ENCODE measurements around the gene ZNF697. TPM values are rescaled to one million over a fixed set of nuclear protein-coding genes. Genes with fewer than 3 reads are reported as not detected.

Gene ZNF697
- total RNA-seq, 1 experiment from 2014 or later = 4.1 TPM

DNA sequence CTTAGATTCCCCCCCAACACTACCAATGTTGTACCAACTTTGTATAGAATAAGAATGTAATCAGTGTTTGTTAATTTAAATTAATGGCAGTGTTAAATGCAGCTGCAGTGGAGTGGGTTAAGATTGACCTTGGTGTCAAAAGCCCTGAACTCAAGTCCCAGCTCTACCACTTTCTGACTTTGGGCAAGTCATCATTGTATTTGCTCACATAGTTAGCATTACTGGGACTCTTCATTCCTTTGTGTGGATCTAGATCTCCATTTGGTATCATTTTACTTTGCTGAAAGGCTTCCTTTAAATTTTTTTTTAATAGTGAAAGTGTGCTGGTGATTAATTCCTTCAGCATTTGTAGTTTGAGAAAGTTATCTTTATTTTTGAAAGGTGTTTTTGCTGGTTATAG is 41.4 kb upstream of the ZNF697 start:
- BruUV-seq (replicated peaks) = no TSS peak
- intact Hi-C loops (cut with micrococcal nuclease; ENCODE audit: unreplicated experiment) = loop anchor here (5.0 kb wide), 1 partner anchor 42 kb away; the partner anchor contains the start of gene ZNF697
- H3F3A ChIP-seq (ENCODE audit: insufficient read depth, low read depth) = peaks cover 32% of the 10 kb centered on the region

DNA sequence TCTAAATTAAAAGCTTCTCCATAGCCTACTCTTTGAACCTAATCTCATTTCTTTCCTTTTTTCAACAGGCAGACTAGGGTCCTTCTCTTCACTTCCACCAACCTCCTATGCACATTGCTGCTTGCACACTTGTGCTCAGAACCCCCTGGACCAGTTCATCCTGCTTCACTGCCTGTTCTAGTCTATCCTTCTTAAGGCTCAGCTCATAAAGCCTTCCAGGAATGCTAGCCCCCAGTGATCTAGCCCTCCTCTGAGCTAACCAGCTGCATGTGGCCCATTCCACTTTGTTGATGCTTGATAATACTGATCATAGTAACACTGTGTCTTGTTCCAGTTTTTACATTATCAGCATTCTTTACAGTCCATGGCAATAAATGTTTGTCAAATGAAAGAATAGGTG is 40.7 kb upstream of the ZNF697 start:
- Histone ChIP-seq H3K4me3 (no peak overlapping the region), H4K20me1 (ENCODE audit: insufficient read depth) (peaks cover 4% of the 10 kb centered on the region; the same call in 1 of the 2 replicates), H3K27ac (no peak overlapping the region), H3K79me2 (ENCODE audit: low read depth) (no peaks in the 10 kb centered on the region), H3K27me3 (ENCODE audit: insufficient read depth, low read depth) (no peaks in the 10 kb centered on the region), H3K4me1 (replicated peaks; ENCODE audit: insufficient read depth) (peaks cover 47% of the 10 kb centered on the region), H3F3A (ENCODE audit: insufficient read depth, low read depth) (peaks cover 32% of the 10 kb centered on the region), H2AFZ (no peak overlapping the region), H3K9me2 (ENCODE audit: insufficient read depth) (no peaks in the 10 kb centered on the region), H3K4me2 (peak overlapping the region; percentile 76), H3K9me3 (ENCODE audit: insufficient read depth, low read depth) (no peaks in the 10 kb centered on the region), H3K36me3 (ENCODE audit: low read depth) (no peaks in the 10 kb centered on the region)
- no TSS peak for BruUV-seq (replicated peaks)
- DNase-seq = peak in 1 of 2 experiments; percentile 55
- POLR2A ChIA-PET (ENCODE audit: unreplicated experiment) = no interaction called here
- intact Hi-C loops (cut with micrococcal nuclease; ENCODE audit: unreplicated experiment) = loop anchor here (5.0 kb wide), 1 partner anchor 42 kb away; the partner anchor contains the start of gene ZNF697
- CTCF ChIA-PET = interaction anchor here (0.6 to 1.2 kb wide), 2 partner anchors 14 to 103 kb away, joined by 3 read pairs; no protein-coding TSS in a partner anchor
- no peak for TF ChIP-seq EZH2 (IDR thresholded peaks at IDR 0.05; ENCODE audit: low read depth)
- TF ChIP-seq, protein P1, sequence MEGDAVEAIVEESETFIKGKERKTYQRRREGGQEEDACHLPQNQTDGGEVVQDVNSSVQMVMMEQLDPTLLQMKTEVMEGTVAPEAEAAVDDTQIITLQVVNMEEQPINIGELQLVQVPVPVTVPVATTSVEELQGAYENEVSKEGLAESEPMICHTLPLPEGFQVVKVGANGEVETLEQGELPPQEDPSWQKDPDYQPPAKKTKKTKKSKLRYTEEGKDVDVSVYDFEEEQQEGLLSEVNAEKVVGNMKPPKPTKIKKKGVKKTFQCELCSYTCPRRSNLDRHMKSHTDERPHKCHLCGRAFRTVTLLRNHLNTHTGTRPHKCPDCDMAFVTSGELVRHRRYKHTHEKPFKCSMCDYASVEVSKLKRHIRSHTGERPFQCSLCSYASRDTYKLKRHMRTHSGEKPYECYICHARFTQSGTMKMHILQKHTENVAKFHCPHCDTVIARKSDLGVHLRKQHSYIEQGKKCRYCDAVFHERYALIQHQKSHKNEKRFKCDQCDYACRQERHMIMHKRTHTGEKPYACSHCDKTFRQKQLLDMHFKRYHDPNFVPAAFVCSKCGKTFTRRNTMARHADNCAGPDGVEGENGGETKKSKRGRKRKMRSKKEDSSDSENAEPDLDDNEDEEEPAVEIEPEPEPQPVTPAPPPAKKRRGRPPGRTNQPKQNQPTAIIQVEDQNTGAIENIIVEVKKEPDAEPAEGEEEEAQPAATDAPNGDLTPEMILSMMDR (conservative IDR thresholded peaks at IDR 0.05) = no peak

More for the DNA sequence above, 41.4 kb upstream of the ZNF697 start:
- ChIA-PET CTCF (interaction anchor here (1.2 kb wide), 1 partner anchor 15 kb away, joined by 3 read pairs; no protein-coding TSS in a partner anchor), POLR2A (ENCODE audit: unreplicated experiment) (no interaction called here)
- no peaks in the 10 kb centered on the region for H3K79me2 ChIP-seq (ENCODE audit: low read depth)
- peaks cover 4% of the 10 kb centered on the region; the same call in 1 of the 2 replicates for H4K20me1 ChIP-seq (ENCODE audit: insufficient read depth)
- H3K4me3 ChIP-seq = no peak overlapping the region
- no peak overlapping the region for H3K4me2 ChIP-seq
- peak in 1 of 2 experiments; percentile 34 for DNase-seq
- peaks cover 47% of the 10 kb centered on the region for H3K4me1 ChIP-seq (replicated peaks; ENCODE audit: insufficient read depth)
- H3K9me3 ChIP-seq (ENCODE audit: insufficient read depth, low read depth) = no peaks in the 10 kb centered on the region
- TF ChIP-seq, protein P1 (conservative IDR thresholded peaks at IDR 0.05) = no peak
- no peak for TF ChIP-seq EZH2 (IDR thresholded peaks at IDR 0.05; ENCODE audit: low read depth)
- no peak overlapping the region for H3K27ac ChIP-seq
- no peaks in the 10 kb centered on the region for H3K9me2 ChIP-seq (ENCODE audit: insufficient read depth)
- no peaks in the 10 kb centered on the region for H3K27me3 ChIP-seq (ENCODE audit: insufficient read depth, low read depth)
- no peaks in the 10 kb centered on the region for H3K36me3 ChIP-seq (ENCODE audit: low read depth)
- H2AFZ ChIP-seq = no peak overlapping the region

DNA sequence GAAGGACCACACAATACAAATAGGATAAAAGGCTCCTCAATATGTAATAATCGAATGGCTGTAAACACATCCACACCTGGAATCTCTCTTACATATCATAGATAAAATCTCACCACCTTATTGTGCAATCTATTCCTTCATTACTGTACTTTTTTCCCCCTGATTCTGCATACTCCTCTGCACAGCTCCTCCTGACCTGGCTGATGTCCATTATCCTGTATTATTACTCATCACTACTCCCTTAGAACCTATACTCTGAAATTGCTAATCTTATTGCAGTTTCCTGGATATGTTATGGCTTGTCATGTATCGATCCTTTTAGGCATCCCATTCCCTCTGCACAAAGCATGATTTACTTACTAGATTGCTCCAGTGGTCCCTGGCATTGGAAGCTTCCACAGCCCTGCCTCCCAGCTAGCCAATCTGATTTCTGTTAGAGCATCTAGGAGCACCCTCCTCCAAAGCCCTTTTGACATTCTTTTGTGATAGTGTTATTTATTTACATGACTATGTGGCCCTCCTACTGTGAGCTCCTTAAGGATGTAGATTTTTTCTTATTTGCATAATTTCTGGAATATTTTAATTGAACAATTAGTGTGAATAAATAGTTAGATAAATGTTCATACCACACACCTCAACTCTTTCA is 39.5 kb upstream of the ZNF697 start:
- Histone ChIP-seq H2AFZ (no peak overlapping the region), H3K4me3 (peak overlapping the region; percentile 17; the same call in 1 of the 2 replicates), H4K20me1 (ENCODE audit: insufficient read depth) (peaks cover 4% of the 10 kb centered on the region; the same call in 1 of the 2 replicates), H3K9me2 (ENCODE audit: insufficient read depth) (no peaks in the 10 kb centered on the region), H3K36me3 (ENCODE audit: low read depth) (no peaks in the 10 kb centered on the region), H3K9me3 (ENCODE audit: insufficient read depth, low read depth) (no peaks in the 10 kb centered on the region), H3K27ac (peak overlapping the region; percentile 82), H3K4me2 (peak overlapping the region; percentile 76), H3F3A (ENCODE audit: insufficient read depth, low read depth) (peaks cover 32% of the 10 kb centered on the region), H3K79me2 (ENCODE audit: low read depth) (no peaks in the 10 kb centered on the region), H3K27me3 (ENCODE audit: insufficient read depth, low read depth) (no peaks in the 10 kb centered on the region), H3K4me1 (replicated peaks; ENCODE audit: insufficient read depth) (peaks cover 47% of the 10 kb centered on the region)
- ChIA-PET POLR2A (ENCODE audit: unreplicated experiment) (interaction anchor here (0.6 to 1.1 kb wide), 2 partner anchors 10 to 25 kb away, joined by 4 to 5 read pairs; no protein-coding TSS in a partner anchor), CTCF (interaction anchor here (1.3 kb wide), 1 partner anchor 12 kb away, joined by 4 read pairs; no protein-coding TSS in a partner anchor)
- no TSS peak for BruUV-seq (replicated peaks)
- peak in 1 of 2 experiments; percentile 88 for DNase-seq
- intact Hi-C loops (cut with micrococcal nuclease; ENCODE audit: unreplicated experiment) = loop anchor here (2.0 to 5.0 kb wide), 2 partner anchors 23 to 40 kb away; partner anchors contain the start of genes PHGDH and ZNF697
- no peak for TF ChIP-seq EZH2 (IDR thresholded peaks at IDR 0.05; ENCODE audit: low read depth)
- TF ChIP-seq, protein P1 (conservative IDR thresholded peaks at IDR 0.05) = no peak
